ENCODE results near the gene CLEC16A. TPM values are rescaled to one million over a fixed set of nuclear protein-coding genes. Genes with fewer than 3 reads are reported as not detected.
A peak's percentile ranks its signal among the peaks of the same experiment; 100 is the strongest.

Gene CLEC16A
- total RNA-seq, 4 donors from 2014 or later, result 7.6 to 65.6 (median 28.0) TPM

DNA sequence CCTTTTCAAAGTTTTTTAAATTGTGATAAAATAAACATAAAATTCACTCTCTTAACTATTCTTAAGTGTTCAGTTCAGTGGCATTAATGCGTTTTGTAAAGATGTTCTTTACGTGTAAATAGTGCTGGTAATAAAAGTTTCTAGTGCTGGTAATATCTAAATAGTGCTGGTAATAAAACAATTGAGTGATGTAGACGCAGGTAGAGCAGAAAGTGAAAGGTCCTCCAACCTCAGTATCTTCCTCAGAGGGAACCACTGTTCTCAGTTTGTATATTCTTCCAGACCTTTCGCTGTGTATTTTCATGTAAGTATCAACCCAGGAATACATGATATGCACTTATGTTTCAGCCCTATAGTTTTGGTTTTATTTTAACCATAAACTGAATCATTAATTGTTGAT lies 53.1 kb downstream of the CLEC16A start:
- no peaks in the 10 kb centered on the region for H3K27me3 ChIP-seq
- H3K4me1 ChIP-seq, result no peaks in the 10 kb centered on the region
- DNase-seq, result no peak
- H3K36me3 ChIP-seq, result no peaks in the 10 kb centered on the region
- no peaks in the 10 kb centered on the region for H3K9me3 ChIP-seq
- no peak overlapping the region for H3K4me3 ChIP-seq
- no peak overlapping the region for H3K27ac ChIP-seq
- intact Hi-C loops (cut with DNase I; ENCODE audit: low total_unique reads), result no loop called here
- no peak for TF ChIP-seq CTCF (IDR thresholded peaks at IDR 0.05)

GRCh38 chr16:10999300-10999699 lies 54.9 kb downstream of the CLEC16A start:
- H3K4me1 ChIP-seq, result no peaks in the 10 kb centered on the region
- TF ChIP-seq POLR2A (IDR thresholded peaks at IDR 0.05) (no peak), CTCF (IDR thresholded peaks at IDR 0.05) (no peak)
- no peak overlapping the region for H3K4me3 ChIP-seq
- H3K36me3 ChIP-seq, result no peaks in the 10 kb centered on the region
- intact Hi-C loops (cut with DNase I; ENCODE audit: low total_unique reads), result no loop called here
- no peaks in the 10 kb centered on the region for H3K9me3 ChIP-seq
- no peak overlapping the region for H3K27ac ChIP-seq
- no peaks in the 10 kb centered on the region for H3K27me3 ChIP-seq
- DNase-seq, result no peak

- no peak for TF ChIP-seq CTCF (IDR thresholded peaks at IDR 0.05)
- no peak for TF ChIP-seq POLR2A (IDR thresholded peaks at IDR 0.05)
- DNase-seq, result no peak
- Histone ChIP-seq H3K4me3 (no peak overlapping the region), H3K27me3 (no peaks in the 10 kb centered on the region), H3K27ac (no peak overlapping the region), H3K9me3 (no peaks in the 10 kb centered on the region), H3K4me1 (no peaks in the 10 kb centered on the region), H3K36me3 (no peaks in the 10 kb centered on the region)
- intact Hi-C loops (cut with DNase I; ENCODE audit: low total_unique reads), result no loop called here
These were observed 57.2 kb downstream of the CLEC16A start for GRCh38 chr16:11001611-11002010.

DNA sequence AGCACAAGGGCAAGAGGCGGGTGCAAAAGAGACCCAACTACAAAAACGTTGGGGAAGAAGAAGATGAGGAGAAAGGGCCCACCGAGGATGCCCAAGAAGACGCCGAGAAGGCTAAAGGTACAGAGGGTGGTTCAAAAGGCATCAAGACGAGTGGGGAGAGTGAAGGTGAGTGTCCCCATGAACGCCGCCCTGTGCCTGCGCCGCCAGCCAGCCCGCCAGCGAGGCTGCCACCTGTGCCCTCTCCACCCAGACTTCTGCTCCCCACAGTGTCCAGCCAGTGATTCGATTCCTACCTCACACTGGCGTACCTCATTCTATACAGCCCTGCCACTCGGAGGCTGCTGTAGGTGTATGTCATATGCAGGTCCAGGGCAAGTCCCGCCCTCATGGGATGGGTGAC lies 58.8 kb downstream of the CLEC16A start:
- H3K36me3 ChIP-seq, result no peaks in the 10 kb centered on the region
- no peak overlapping the region for H3K4me3 ChIP-seq
- no peaks in the 10 kb centered on the region for H3K4me1 ChIP-seq
- TF ChIP-seq POLR2A (IDR thresholded peaks at IDR 0.05) (no peak), CTCF (IDR thresholded peaks at IDR 0.05) (no peak)
- intact Hi-C loops (cut with DNase I; ENCODE audit: low total_unique reads), result no loop called here
- H3K27me3 ChIP-seq, result no peaks in the 10 kb centered on the region
- no peak for DNase-seq
- H3K27ac ChIP-seq, result no peak overlapping the region
- H3K9me3 ChIP-seq, result no peaks in the 10 kb centered on the region

GRCh38 chr16:11004351-11004750 lies 60.0 kb downstream of the CLEC16A start:
- H3K4me3 ChIP-seq, result no peak overlapping the region
- no peak for DNase-seq
- intact Hi-C loops (cut with DNase I; ENCODE audit: low total_unique reads), result no loop called here

More at GRCh38 chr16:11004351-11004750, 60.0 kb downstream of the CLEC16A start:
- Histone ChIP-seq H3K9me3 (no peaks in the 10 kb centered on the region), H3K27ac (peak overlapping the region in 1 of 2 donors; percentile 32), H3K27me3 (no peaks in the 10 kb centered on the region), H3K4me1 (no peaks in the 10 kb centered on the region), H3K36me3 (no peaks in the 10 kb centered on the region)
- no peak for TF ChIP-seq CTCF (IDR thresholded peaks at IDR 0.05)
- TF ChIP-seq POLR2A (IDR thresholded peaks at IDR 0.05), result no peak
